ENCODE results near the gene EFCAB6. TPM values are rescaled to one million over a fixed set of nuclear protein-coding genes. Genes with fewer than 3 reads are reported as not detected.

Gene EFCAB6
- total and polyA plus RNA-seq, 7 donors = 0.07 to 0.84 (median 0.50) TPM

DNA sequence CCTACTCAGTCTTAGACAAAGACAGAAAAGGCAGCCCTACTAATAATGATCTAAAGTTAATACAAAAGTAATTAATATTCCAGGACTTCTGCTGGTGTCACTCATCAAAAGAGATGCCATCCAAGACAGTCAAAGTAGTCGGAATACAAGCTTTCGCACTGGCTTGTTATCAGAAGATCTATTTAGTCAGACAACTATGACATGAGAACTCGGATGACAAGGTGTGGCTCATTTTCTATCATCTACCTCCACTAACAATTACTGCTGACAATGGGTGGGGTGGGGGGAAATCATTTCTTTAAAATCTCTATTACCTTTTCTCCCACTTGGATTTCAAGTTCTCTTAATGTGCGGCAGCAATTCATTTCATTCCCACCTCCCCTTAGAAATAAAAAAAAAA lies 56.7 kb downstream of the EFCAB6 start:
- Histone ChIP-seq H3K27ac (no peak overlapping the region), H3K4me1 (no peaks in the 10 kb centered on the region), H3K36me3 (ENCODE audit: insufficient read depth in 1 of 2, low read depth in 1 of 2) (no peaks in the 10 kb centered on the region), H3K9me3 (peaks cover 3% of the 10 kb centered on the region), H3K27me3 (ENCODE audit: insufficient read depth in 3 of 3, low read length in 2 of 3) (peaks cover 0 to 3% (median 0%) of the 10 kb centered on the region in 3 donors), H3K4me3 (no peak overlapping the region)
- no peak for ATAC-seq
- DNase-seq = no peak
- 89 to 92% (median 91%) methylated on average over 4 of the region's 4 CpGs for WGBS, 3 donors
- intact Hi-C loops (cut with DNase I) = no loop called here
- TF ChIP-seq, protein P1, sequence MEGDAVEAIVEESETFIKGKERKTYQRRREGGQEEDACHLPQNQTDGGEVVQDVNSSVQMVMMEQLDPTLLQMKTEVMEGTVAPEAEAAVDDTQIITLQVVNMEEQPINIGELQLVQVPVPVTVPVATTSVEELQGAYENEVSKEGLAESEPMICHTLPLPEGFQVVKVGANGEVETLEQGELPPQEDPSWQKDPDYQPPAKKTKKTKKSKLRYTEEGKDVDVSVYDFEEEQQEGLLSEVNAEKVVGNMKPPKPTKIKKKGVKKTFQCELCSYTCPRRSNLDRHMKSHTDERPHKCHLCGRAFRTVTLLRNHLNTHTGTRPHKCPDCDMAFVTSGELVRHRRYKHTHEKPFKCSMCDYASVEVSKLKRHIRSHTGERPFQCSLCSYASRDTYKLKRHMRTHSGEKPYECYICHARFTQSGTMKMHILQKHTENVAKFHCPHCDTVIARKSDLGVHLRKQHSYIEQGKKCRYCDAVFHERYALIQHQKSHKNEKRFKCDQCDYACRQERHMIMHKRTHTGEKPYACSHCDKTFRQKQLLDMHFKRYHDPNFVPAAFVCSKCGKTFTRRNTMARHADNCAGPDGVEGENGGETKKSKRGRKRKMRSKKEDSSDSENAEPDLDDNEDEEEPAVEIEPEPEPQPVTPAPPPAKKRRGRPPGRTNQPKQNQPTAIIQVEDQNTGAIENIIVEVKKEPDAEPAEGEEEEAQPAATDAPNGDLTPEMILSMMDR (IDR thresholded peaks at IDR 0.05) = no peak

- WGBS, 3 donors = 77 to 83% (median 77%) methylated on average over 2 of the region's 2 CpGs
- Histone ChIP-seq H3K27ac (no peak overlapping the region), H3K9me3 (peaks cover 3% of the 10 kb centered on the region), H3K36me3 (ENCODE audit: insufficient read depth in 1 of 2, low read depth in 1 of 2) (no peaks in the 10 kb centered on the region), H3K4me1 (no peaks in the 10 kb centered on the region), H3K27me3 (ENCODE audit: insufficient read depth in 3 of 3, low read length in 2 of 3) (peaks cover 0 to 3% (median 0%) of the 10 kb centered on the region in 3 donors), H3K4me3 (no peak overlapping the region)
- TF ChIP-seq, protein P1 (IDR thresholded peaks at IDR 0.05) = no peak
- DNase-seq (no peak), ATAC-seq (no peak)
- intact Hi-C loops (cut with DNase I) = no loop called here
Observed at GRCh38 chr22:43755011-43755410, 57.1 kb downstream of the EFCAB6 start.

GRCh38 chr22:43754176-43754575 lies 57.9 kb downstream of the EFCAB6 start:
- no peak for ATAC-seq
- peaks cover 0 to 3% (median 0%) of the 10 kb centered on the region in 3 donors for H3K27me3 ChIP-seq (ENCODE audit: insufficient read depth in 3 of 3, low read length in 2 of 3)
- 66 to 80% (median 66%) methylated on average over 5 of the region's 5 CpGs for WGBS, 3 donors

GRCh38 chr22:43753688-43754087 lies 58.4 kb downstream of the EFCAB6 start:
- intact Hi-C loops (cut with DNase I) = no loop called here
- Histone ChIP-seq H3K27me3 (ENCODE audit: insufficient read depth in 3 of 3, low read length in 2 of 3) (peaks cover 0 to 7% (median 0%) of the 10 kb centered on the region in 3 donors), H3K36me3 (ENCODE audit: insufficient read depth in 1 of 2, low read depth in 1 of 2) (no peaks in the 10 kb centered on the region), H3K4me3 (no peak overlapping the region), H3K9me3 (peaks cover 3% of the 10 kb centered on the region), H3K27ac (no peak overlapping the region), H3K4me1 (no peaks in the 10 kb centered on the region)
- no peak for ATAC-seq
- 39 to 61% (median 59%) methylated on average over 2 of the region's 2 CpGs for WGBS, 3 donors
- DNase-seq = no peak
- TF ChIP-seq, protein P1 (IDR thresholded peaks at IDR 0.05) = no peak

More at GRCh38 chr22:43754176-43754575, 57.9 kb downstream of the EFCAB6 start:
- Histone ChIP-seq H3K4me1 (no peaks in the 10 kb centered on the region), H3K36me3 (ENCODE audit: insufficient read depth in 1 of 2, low read depth in 1 of 2) (no peaks in the 10 kb centered on the region), H3K9me3 (peaks cover 3% of the 10 kb centered on the region), H3K27ac (no peak overlapping the region), H3K4me3 (no peak overlapping the region)
- no peak for DNase-seq
- TF ChIP-seq, protein P1 (IDR thresholded peaks at IDR 0.05) = no peak
- intact Hi-C loops (cut with DNase I) = no loop called here

DNA sequence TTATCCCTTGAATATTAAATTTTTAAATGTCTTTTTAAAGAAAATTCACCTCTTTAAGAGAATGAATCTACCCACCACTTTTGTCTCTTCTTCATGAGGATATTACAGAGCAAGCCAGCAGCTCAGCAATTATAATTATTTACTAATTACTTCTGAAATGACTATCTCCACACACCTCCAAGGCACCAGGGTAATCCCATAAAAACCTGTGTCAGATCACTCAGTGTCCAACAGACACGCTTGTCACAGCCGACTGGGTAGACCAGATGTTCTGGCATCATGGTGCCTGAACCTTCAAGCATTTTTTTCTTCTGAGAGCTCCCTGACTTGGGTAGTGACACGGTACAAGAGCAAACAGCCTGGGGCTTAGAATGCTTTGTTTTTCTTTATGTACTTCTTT lies 61.4 kb downstream of the EFCAB6 start:
- H3K4me1 ChIP-seq = no peaks in the 10 kb centered on the region
- intact Hi-C loops (cut with DNase I) = no loop called here
- TF ChIP-seq, protein P1 (IDR thresholded peaks at IDR 0.05) = no peak
- ATAC-seq = no peak
- peaks cover 0 to 11% (median 0%) of the 10 kb centered on the region in 3 donors for H3K27me3 ChIP-seq (ENCODE audit: insufficient read depth in 3 of 3, low read length in 2 of 3)
- 43 to 48% (median 44%) methylated on average over 3 of the region's 3 CpGs for WGBS, 3 donors
- no peak for DNase-seq
- no peaks in the 10 kb centered on the region for H3K36me3 ChIP-seq (ENCODE audit: insufficient read depth in 1 of 2, low read depth in 1 of 2)
- H3K9me3 ChIP-seq = no peaks in the 10 kb centered on the region
- H3K4me3 ChIP-seq = no peak overlapping the region
- no peak overlapping the region for H3K27ac ChIP-seq

All from psoas muscle (tissue), 8 donors.